ENCODE measurements around the gene CTBP2.

The CTBP2 gene

GRCh38 chr10:125101581-125101980 is 58.8 kb downstream of the CTBP2 start:
- no peak overlapping the region for H2AFZ ChIP-seq (ENCODE audit: low read depth, low read length, severe bottlenecking)
- H4K20me1 ChIP-seq (ENCODE audit: low read depth, low read length): no peaks in the 10 kb centered on the region
- no peak overlapping the region for H3K27ac ChIP-seq (ENCODE audit: low read depth, low read length)
- H3K36me3 ChIP-seq (ENCODE audit: low read length): no peaks in the 10 kb centered on the region
- TF ChIP-seq CTCF (IDR thresholded peaks at IDR 0.05; ENCODE audit: insufficient read depth, low read length, poor library complexity, severe bottlenecking) (no peak), EZH2phosphoT487 (conservative IDR thresholded peaks at IDR 0.05; ENCODE audit: low read length) (no peak)
- no peaks in the 10 kb centered on the region for H3K27me3 ChIP-seq (ENCODE audit: low read length)
- H3F3A ChIP-seq (ENCODE audit: insufficient read depth): no peaks in the 10 kb centered on the region
- H3K9me2 ChIP-seq (replicated peaks; ENCODE audit: insufficient read depth, low read length): no peaks in the 10 kb centered on the region
- H3K9me3 ChIP-seq (ENCODE audit: insufficient read depth, low read length): no peaks in the 10 kb centered on the region
- no peak overlapping the region for H3K4me3 ChIP-seq (ENCODE audit: insufficient read depth, low read length, poor library complexity, severe bottlenecking)
- H3K79me2 ChIP-seq (ENCODE audit: insufficient read depth, low read length): no peaks in the 10 kb centered on the region
- H3K4me2 ChIP-seq (ENCODE audit: low read depth, low read length, poor library complexity, severe bottlenecking): no peak overlapping the region
- no peak overlapping the region for H3K9ac ChIP-seq (ENCODE audit: low read length)

GRCh38 chr10:125101049-125101448 is 59.3 kb downstream of the CTBP2 start:
- no peaks in the 10 kb centered on the region for H4K20me1 ChIP-seq (ENCODE audit: low read depth, low read length)
- no peaks in the 10 kb centered on the region for H3F3A ChIP-seq (ENCODE audit: insufficient read depth)
- H3K4me2 ChIP-seq (ENCODE audit: low read depth, low read length, poor library complexity, severe bottlenecking): no peak overlapping the region
- H3K36me3 ChIP-seq (ENCODE audit: low read length): no peaks in the 10 kb centered on the region
- H3K9me3 ChIP-seq (ENCODE audit: insufficient read depth, low read length): no peaks in the 10 kb centered on the region
- no peaks in the 10 kb centered on the region for H3K27me3 ChIP-seq (ENCODE audit: low read length)
- H3K9ac ChIP-seq (ENCODE audit: low read length): no peak overlapping the region
- no peaks in the 10 kb centered on the region for H3K79me2 ChIP-seq (ENCODE audit: insufficient read depth, low read length)
- TF ChIP-seq EZH2phosphoT487 (conservative IDR thresholded peaks at IDR 0.05; ENCODE audit: low read length): no peak
- no peak for TF ChIP-seq CTCF (IDR thresholded peaks at IDR 0.05; ENCODE audit: insufficient read depth, low read length, poor library complexity, severe bottlenecking)
- H2AFZ ChIP-seq (ENCODE audit: low read depth, low read length, severe bottlenecking): no peak overlapping the region
- no peak overlapping the region for H3K4me3 ChIP-seq (ENCODE audit: insufficient read depth, low read length, poor library complexity, severe bottlenecking)
- H3K27ac ChIP-seq (ENCODE audit: low read depth, low read length): no peak overlapping the region
- no peaks in the 10 kb centered on the region for H3K9me2 ChIP-seq (replicated peaks; ENCODE audit: insufficient read depth, low read length)

- H4K20me1 ChIP-seq (ENCODE audit: low read depth, low read length): no peaks in the 10 kb centered on the region
- no peak overlapping the region for H3K27ac ChIP-seq (ENCODE audit: low read depth, low read length)
- H3K9ac ChIP-seq (ENCODE audit: low read length): no peak overlapping the region
- no peaks in the 10 kb centered on the region for H3F3A ChIP-seq (ENCODE audit: insufficient read depth)
- no peak overlapping the region for H3K4me2 ChIP-seq (ENCODE audit: low read depth, low read length, poor library complexity, severe bottlenecking)
- no peaks in the 10 kb centered on the region for H3K27me3 ChIP-seq (ENCODE audit: low read length)
- TF ChIP-seq EZH2phosphoT487 (conservative IDR thresholded peaks at IDR 0.05; ENCODE audit: low read length) (no peak), CTCF (IDR thresholded peaks at IDR 0.05; ENCODE audit: insufficient read depth, low read length, poor library complexity, severe bottlenecking) (no peak)
- H3K9me3 ChIP-seq (ENCODE audit: insufficient read depth, low read length): no peaks in the 10 kb centered on the region
- H2AFZ ChIP-seq (ENCODE audit: low read depth, low read length, severe bottlenecking): no peak overlapping the region
- H3K4me3 ChIP-seq (ENCODE audit: insufficient read depth, low read length, poor library complexity, severe bottlenecking): no peak overlapping the region
- no peaks in the 10 kb centered on the region for H3K36me3 ChIP-seq (ENCODE audit: low read length)
- no peaks in the 10 kb centered on the region for H3K79me2 ChIP-seq (ENCODE audit: insufficient read depth, low read length)
- H3K9me2 ChIP-seq (replicated peaks; ENCODE audit: insufficient read depth, low read length): no peaks in the 10 kb centered on the region
Observed at GRCh38 chr10:125097409-125098070, 62.8 kb downstream of the CTBP2 start.
